H9 (cell line): ENCODE data around the gene BARX1. TPM values are rescaled to one million over a fixed set of nuclear protein-coding genes. Genes with fewer than 3 reads are reported as not detected.

Experiments
- DNase-seq: peaks from one replicate; pipeline ENCODE4 v3.0.0-alpha.2; 2017
- H2AFZ ChIP-seq: one replicate; pipeline ENCODE4 v1.6.1; 2013; ENCODE audit warnings: mild to moderate bottlenecking, low read length, control low read depth, moderate library complexity
- H2AK5ac ChIP-seq: 2 replicates; pipeline ENCODE4 v1.6.1; 2013; ENCODE audit warnings: low read length, control low read depth, mixed read lengths; ENCODE audit not compliant: insufficient read length
- H2BK120ac ChIP-seq: one replicate; pipeline ENCODE4 v1.6.1; 2013; ENCODE audit warnings: low read depth, mild to moderate bottlenecking, low read length, control low read depth, inconsistent platforms; ENCODE audit not compliant: poor library complexity, severe bottlenecking
- H2BK12ac ChIP-seq: 2 replicates; pipeline ENCODE4 v1.6.1; 2013; ENCODE audit warnings: low read length, control low read depth, mixed read lengths, low read depth; ENCODE audit not compliant: insufficient read length
- H2BK15ac ChIP-seq: 2 replicates; pipeline ENCODE4 v1.6.1; 2013; ENCODE audit warnings: low read depth, low read length, control low read depth
- H2BK20ac ChIP-seq: one replicate; pipeline ENCODE4 v1.6.1; 2013; ENCODE audit warnings: low read depth, mild to moderate bottlenecking, low read length, control low read depth, inconsistent platforms; ENCODE audit not compliant: poor library complexity, severe bottlenecking
- H2BK5ac ChIP-seq: 2 replicates; pipeline ENCODE4 v1.6.1; 2013; ENCODE audit warnings: low read length, control low read depth, mixed read lengths; ENCODE audit not compliant: insufficient read length
- H3K14ac ChIP-seq: 2 replicates; pipeline ENCODE4 v1.6.1; 2013; ENCODE audit warnings: low read length, control low read depth; ENCODE audit not compliant: insufficient read depth
- H3K18ac ChIP-seq: 2 replicates; pipeline ENCODE4 v1.6.1; 2013; ENCODE audit warnings: low read depth, mild to moderate bottlenecking, mixed read lengths, low read length, control low read depth; ENCODE audit not compliant: insufficient read length
- H3K23ac ChIP-seq: 2 replicates; pipeline ENCODE4 v1.6.1; 2013; ENCODE audit warnings: low read length, control low read depth, mixed read lengths, low read depth; ENCODE audit not compliant: insufficient read length
- H3K23me2 ChIP-seq: 2 replicates; pipeline ENCODE4 v1.6.1; 2013; ENCODE audit warnings: low read depth, mild to moderate bottlenecking, mixed read lengths, low read length, control low read depth; ENCODE audit not compliant: insufficient read length, poor library complexity, severe bottlenecking
- H3K27ac ChIP-seq: 2 replicates; pipeline ENCODE4 v1.5.1; 2013; ENCODE audit warnings: low read length, control low read depth, mixed read lengths, low read depth; ENCODE audit not compliant: insufficient read length
- H3K27me3 ChIP-seq: 2 replicates; pipeline ENCODE4 v1.6.1; 2013; ENCODE audit warnings: low read length, control low read depth, inconsistent platforms; ENCODE audit not compliant: insufficient read depth
- H3K4ac ChIP-seq: 2 replicates; pipeline ENCODE4 v1.6.1; 2013; ENCODE audit warnings: low read depth, mild to moderate bottlenecking, control low read depth, inconsistent platforms, low read length, moderate library complexity
- H3K4me1 ChIP-seq: 2 replicates; pipeline ENCODE4 v1.6.1; 2013; ENCODE audit warnings: low read length, control low read depth, inconsistent platforms; ENCODE audit not compliant: insufficient read depth
- H3K4me2 ChIP-seq: 2 replicates; pipeline ENCODE4 v1.6.1; 2013; ENCODE audit warnings: low read length, control low read depth, mixed read lengths; ENCODE audit not compliant: insufficient read length, insufficient read depth
- H3K56ac ChIP-seq: 2 replicates; pipeline ENCODE4 v1.6.1; 2013; ENCODE audit warnings: low read depth, mild to moderate bottlenecking, mixed read lengths, low read length, control low read depth; ENCODE audit not compliant: insufficient read length
- H3K79me1 ChIP-seq: 2 replicates; pipeline ENCODE4 v1.6.1; 2013; ENCODE audit warnings: low read depth, mild to moderate bottlenecking, moderate library complexity, low read length, control low read depth, inconsistent platforms; ENCODE audit not compliant: insufficient read depth, poor library complexity, severe bottlenecking
- H3K79me2 ChIP-seq: 2 replicates; pipeline ENCODE4 v1.6.1; 2013; ENCODE audit warnings: low read length, control low read depth, inconsistent platforms; ENCODE audit not compliant: insufficient read depth
- H3K9ac ChIP-seq: 2 replicates; pipeline ENCODE4 v1.6.1; 2013; ENCODE audit warnings: low read length, control low read depth, mixed read lengths; ENCODE audit not compliant: insufficient read length; ENCODE audit errors: extremely low read depth
- H3K9me3 ChIP-seq: one replicate; pipeline ENCODE4 v1.6.1; 2013; ENCODE audit warnings: low read depth, low read length, inconsistent platforms; ENCODE audit not compliant: control insufficient read depth
- H3T11ph ChIP-seq: one replicate; pipeline ENCODE4 v1.6.1; 2013; ENCODE audit warnings: mild to moderate bottlenecking, low read length, control low read depth, inconsistent platforms
- H4K20me1 ChIP-seq: one replicate; pipeline ENCODE4 v1.6.1; 2013; ENCODE audit not compliant: control insufficient read depth, insufficient read length, insufficient read depth
- H4K5ac ChIP-seq: 2 replicates; pipeline ENCODE4 v1.6.1; 2013; ENCODE audit warnings: low read depth, mild to moderate bottlenecking, mixed read lengths, low read length, control low read depth; ENCODE audit not compliant: insufficient read length
- H4K8ac ChIP-seq: replicated peaks from 2 replicates; pipeline ENCODE4 v1.6.1; 2013; ENCODE audit warnings: low read length, control low read depth, mixed read lengths, low read depth; ENCODE audit not compliant: insufficient read length
- H4K91ac ChIP-seq: 2 replicates; pipeline ENCODE4 v1.6.1; 2013; ENCODE audit warnings: low read depth, mild to moderate bottlenecking, moderate library complexity, mixed read lengths, low read length, control low read depth; ENCODE audit not compliant: insufficient read length
- H3K27ac Mint-ChIP-seq, 3 experiments: 2 replicates in 2 of 3; 3 replicates in 1 of 3; pipeline ENCODE4 v1.8.0; 2020 to 2021; ENCODE audit warnings: mixed read lengths in 3 of 3, mild to moderate bottlenecking in 1 of 3, moderate library complexity in 1 of 3
- H3K27me3 Mint-ChIP-seq: 2 replicates; pipeline ENCODE4 v1.8.0; 2021; ENCODE audit warnings: low read depth, mild to moderate bottlenecking, moderate library complexity, mixed read lengths
- H3K36me3 Mint-ChIP-seq, 3 experiments: 2 replicates in 2 of 3; 3 replicates in 1 of 3; pipeline ENCODE4 v1.8.0; 2020 to 2021; ENCODE audit warnings: low read depth in 3 of 3, mixed read lengths in 3 of 3; ENCODE audit not compliant: insufficient read depth in 1 of 3
- H3K4me1 Mint-ChIP-seq, 2 experiments: 2 replicates each; pipeline ENCODE4 v1.8.0; 2020; ENCODE audit warnings: mixed read lengths in 2 of 2
- H3K4me3 Mint-ChIP-seq, 2 experiments: 2 replicates in 1 of 2; 3 replicates in 1 of 2; pipeline ENCODE4 v1.8.0; 2020 to 2021; ENCODE audit warnings: mild to moderate bottlenecking in 2 of 2, mixed read lengths in 2 of 2, moderate library complexity in 1 of 2
- H3K9me3 Mint-ChIP-seq, 2 experiments: 2 replicates in 1 of 2; 3 replicates in 1 of 2; pipeline ENCODE4 v1.8.0; 2020; ENCODE audit warnings: mild to moderate bottlenecking in 2 of 2, mixed read lengths in 2 of 2, moderate library complexity in 1 of 2
- CTCF ChIP-seq: fragments of 200-600 bp; sonication (generic); conservative IDR thresholded peaks from 3 replicates; pipeline ENCODE4 v1.8.0; 2021; ENCODE audit warnings: antibody characterized with exemption, mild to moderate bottlenecking
- WGBS: extraction: QIAGEN DNeasy Blood & Tissue Kit; methylation state at CpG from one replicate; pipeline ENCODE4 v1.1.7; 2013; ENCODE audit warnings: missing lambda C conversion rate, low lambda C conversion rate, mixed read lengths; ENCODE audit not compliant: insufficient read length; ENCODE audit errors: extremely low coverage; 5-methylcytosine and 5-hydroxymethylcytosine counted together
- total RNA-seq: library from RNA; stranded (reverse); gene quantifications from 2 replicates; pipeline ENCODE4 v1.2.1, GENCODE V29; 2021

The BARX1 gene
- total RNA-seq, 1 experiment from 2014 or later = 1.2 TPM

- Mint-ChIP-seq H3K4me3 (no peak overlapping the region), H3K9me3 (peaks cover 4 to 5% of the 10 kb centered on the region in 2 experiments; a peak in 3 of 5 replicates), H3K4me1 (peaks cover 13 to 21% of the 10 kb centered on the region in 2 experiments), H3K27ac (no peak overlapping the region), H3K27me3 (peaks cover 15% of the 10 kb centered on the region), H3K36me3 (no peaks in the 10 kb centered on the region)
- Histone ChIP-seq H2AFZ (no peak overlapping the region), H3K27ac (no peak overlapping the region), H3K27me3 (no peaks in the 10 kb centered on the region), H4K91ac (no peak overlapping the region), H3K14ac (no peak overlapping the region), H2AK5ac (no peak overlapping the region), H3K4ac (no peak overlapping the region), H3K23ac (no peak overlapping the region), H3K79me2 (no peaks in the 10 kb centered on the region), H2BK15ac (no peak overlapping the region), H3T11ph (no peak overlapping the region), H3K4me2 (no peak overlapping the region), H4K20me1 (no peaks in the 10 kb centered on the region), H2BK120ac (no peak overlapping the region), H3K9ac (no peak overlapping the region), H3K4me1 (no peaks in the 10 kb centered on the region), H2BK5ac (no peak overlapping the region), H2BK20ac (no peak overlapping the region), H4K8ac (no peak overlapping the region), H3K9me3 (no peaks in the 10 kb centered on the region), H2BK12ac (no peak overlapping the region), H4K5ac (no peak overlapping the region), H3K18ac (no peak overlapping the region), H3K56ac (no peak overlapping the region), H3K79me1 (no peaks in the 10 kb centered on the region), H3K23me2 (no peaks in the 10 kb centered on the region)
- peak; percentile 43 for DNase-seq
- TF ChIP-seq CTCF = peak; percentile 57
- WGBS = no CpG with 5 or more reads among the region's 7 CpGs
These were observed 44.6 kb downstream of the BARX1 start for GRCh38 chr9:93910598-93910997.
